SK-N-SH treated with all-trans-retinoic acid at 6 μM for 48 hours (cell line): Measurements from ENCODE around the gene ALK.

Experiments used
- ATAC-seq: fragments of 200-7000 bp; cut with Tn5 transposase; 3 replicates; pipeline ENCODE4 v1.9.1; 2020; ENCODE audit warnings: mild to moderate bottlenecking, moderate library complexity
- ARNTL ChIP-seq: fragments of 450-650 bp; formaldehyde crosslinking; IDR thresholded peaks from 2 replicates; pipeline ENCODE4 v1.5.0; 2020; ENCODE audit warnings: low read depth, mild to moderate bottlenecking, moderate library complexity, borderline replicate concordance
- BACH2 ChIP-seq: fragments of 250-450 bp; sonication (Bioruptor Pico); IDR thresholded peaks from 2 replicates; pipeline ENCODE4 v1.9.0; 2021; ENCODE audit warnings: mild to moderate bottlenecking, borderline replicate concordance
- ESRRG ChIP-seq: fragments of 250-450 bp; sonication (Bioruptor Pico); IDR thresholded peaks from 2 replicates; pipeline ENCODE4 v1.6.1; 2021; ENCODE audit warnings: mild to moderate bottlenecking
- GLIS3 ChIP-seq: fragments of 250-450 bp; sonication (Bioruptor Pico); IDR thresholded peaks from 2 replicates; pipeline ENCODE4 v1.5.0; 2020; ENCODE audit warnings: mild to moderate bottlenecking, moderate library complexity
- ISL1 ChIP-seq: fragments of 250-450 bp; sonication (Bioruptor Pico); IDR thresholded peaks from 2 replicates; pipeline ENCODE4 v2.1.2; 2022; ENCODE audit warnings: mild to moderate bottlenecking, moderate library complexity
- OSR1 ChIP-seq: fragments of 250-450 bp; sonication (Bioruptor Pico); IDR thresholded peaks from 2 replicates; pipeline ENCODE4 v1.8.0; 2022; ENCODE audit warnings: moderate library complexity, mild to moderate bottlenecking, inconsistent platforms
- PPARA ChIP-seq: fragments of 250-450 bp; sonication (Bioruptor Pico); IDR thresholded peaks from 2 replicates; pipeline ENCODE4 v1.5.0; 2020; ENCODE audit warnings: mild to moderate bottlenecking, borderline replicate concordance
- RARB ChIP-seq: fragments of 250-450 bp; sonication (Bioruptor Pico); IDR thresholded peaks from 2 replicates; pipeline ENCODE4 v1.8.0; 2021; ENCODE audit warnings: mild to moderate bottlenecking, moderate library complexity
- SNAI2 ChIP-seq: fragments of 250-450 bp; sonication (Bioruptor Pico); IDR thresholded peaks from 2 replicates; pipeline ENCODE4 v1.5.0; 2020; ENCODE audit warnings: mild to moderate bottlenecking, moderate library complexity
- TOX ChIP-seq: fragments of 250-450 bp; sonication (Bioruptor Pico); IDR thresholded peaks from 2 replicates; pipeline ENCODE4 v1.8.0; 2021; ENCODE audit warnings: mild to moderate bottlenecking, moderate library complexity, borderline replicate concordance
- ZC3H10 ChIP-seq: fragments of 250-450 bp; sonication (Bioruptor Pico); IDR thresholded peaks from 2 replicates; pipeline ENCODE4 v1.5.1; 2021; ENCODE audit warnings: mild to moderate bottlenecking, moderate library complexity
- ZFP30 ChIP-seq: fragments of 450-650 bp; formaldehyde crosslinking; IDR thresholded peaks from 2 replicates; pipeline ENCODE4 v1.5.0; 2022; ENCODE audit warnings: mild to moderate bottlenecking, moderate library complexity
- ZNF565 ChIP-seq: fragments of 450-650 bp; formaldehyde crosslinking; conservative IDR thresholded peaks from 2 replicates; pipeline ENCODE4 v1.5.0; 2020; ENCODE audit warnings: low read depth, mild to moderate bottlenecking, moderate library complexity
- ZNF70 ChIP-seq: fragments of 450-650 bp; formaldehyde crosslinking; IDR thresholded peaks from 2 replicates; pipeline ENCODE4 v1.5.0; 2020; ENCODE audit warnings: mild to moderate bottlenecking, moderate library complexity
- ZNF8 ChIP-seq: fragments of 450-650 bp; formaldehyde crosslinking; IDR thresholded peaks from 2 replicates; pipeline ENCODE4 v1.5.0; 2020; ENCODE audit warnings: mild to moderate bottlenecking, moderate library complexity
- TF ChIP-seq, protein P1 (sequence below): fragments of 250-450 bp; sonication (Bioruptor Pico); IDR thresholded peaks from 2 replicates; pipeline ENCODE4 v1.8.0; 2020; ENCODE audit warnings: mild to moderate bottlenecking, moderate library complexity, borderline replicate concordance
- TF ChIP-seq, protein P2 (sequence below): fragments of 250-450 bp; sonication (Bioruptor Pico); IDR thresholded peaks from 2 replicates; pipeline ENCODE4 v1.5.1; 2021; ENCODE audit warnings: mild to moderate bottlenecking, moderate library complexity
- TF ChIP-seq, protein P3 (sequence below): fragments of 250-450 bp; sonication (Bioruptor Pico); IDR thresholded peaks from 2 replicates; pipeline ENCODE4 v1.5.1; 2020; ENCODE audit warnings: low read depth, mild to moderate bottlenecking, moderate library complexity
- TF ChIP-seq, protein P4 (sequence below): fragments of 250-450 bp; sonication (Bioruptor Pico); IDR thresholded peaks from 2 replicates; pipeline ENCODE4 v1.8.0; 2021; ENCODE audit warnings: low read depth, mild to moderate bottlenecking, moderate library complexity, borderline replicate concordance

ALK gene

GRCh38 chr2:29620890-29621289 lies 300.5 kb downstream of the ALK start:
- TF ChIP-seq ARNTL (CRISPR knock-in tag) (no peak), ZC3H10 (CRISPR knock-in tag) (no peak), OSR1 (CRISPR knock-in tag) (no peak)
- no peak for ATAC-seq

- TF ChIP-seq RARB (CRISPR knock-in tag) (no peak), ZNF70 (no peak), ZFP30 (CRISPR knock-in tag) (no peak), ZNF8 (no peak), ZC3H10 (CRISPR knock-in tag) (no peak)
- TF ChIP-seq, protein P1, sequence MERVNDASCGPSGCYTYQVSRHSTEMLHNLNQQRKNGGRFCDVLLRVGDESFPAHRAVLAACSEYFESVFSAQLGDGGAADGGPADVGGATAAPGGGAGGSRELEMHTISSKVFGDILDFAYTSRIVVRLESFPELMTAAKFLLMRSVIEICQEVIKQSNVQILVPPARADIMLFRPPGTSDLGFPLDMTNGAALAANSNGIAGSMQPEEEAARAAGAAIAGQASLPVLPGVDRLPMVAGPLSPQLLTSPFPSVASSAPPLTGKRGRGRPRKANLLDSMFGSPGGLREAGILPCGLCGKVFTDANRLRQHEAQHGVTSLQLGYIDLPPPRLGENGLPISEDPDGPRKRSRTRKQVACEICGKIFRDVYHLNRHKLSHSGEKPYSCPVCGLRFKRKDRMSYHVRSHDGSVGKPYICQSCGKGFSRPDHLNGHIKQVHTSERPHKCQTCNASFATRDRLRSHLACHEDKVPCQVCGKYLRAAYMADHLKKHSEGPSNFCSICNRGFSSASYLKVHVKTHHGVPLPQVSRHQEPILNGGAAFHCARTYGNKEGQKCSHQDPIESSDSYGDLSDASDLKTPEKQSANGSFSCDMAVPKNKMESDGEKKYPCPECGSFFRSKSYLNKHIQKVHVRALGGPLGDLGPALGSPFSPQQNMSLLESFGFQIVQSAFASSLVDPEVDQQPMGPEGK (CRISPR knock-in tag): no peak
- TF ChIP-seq, protein P2, sequence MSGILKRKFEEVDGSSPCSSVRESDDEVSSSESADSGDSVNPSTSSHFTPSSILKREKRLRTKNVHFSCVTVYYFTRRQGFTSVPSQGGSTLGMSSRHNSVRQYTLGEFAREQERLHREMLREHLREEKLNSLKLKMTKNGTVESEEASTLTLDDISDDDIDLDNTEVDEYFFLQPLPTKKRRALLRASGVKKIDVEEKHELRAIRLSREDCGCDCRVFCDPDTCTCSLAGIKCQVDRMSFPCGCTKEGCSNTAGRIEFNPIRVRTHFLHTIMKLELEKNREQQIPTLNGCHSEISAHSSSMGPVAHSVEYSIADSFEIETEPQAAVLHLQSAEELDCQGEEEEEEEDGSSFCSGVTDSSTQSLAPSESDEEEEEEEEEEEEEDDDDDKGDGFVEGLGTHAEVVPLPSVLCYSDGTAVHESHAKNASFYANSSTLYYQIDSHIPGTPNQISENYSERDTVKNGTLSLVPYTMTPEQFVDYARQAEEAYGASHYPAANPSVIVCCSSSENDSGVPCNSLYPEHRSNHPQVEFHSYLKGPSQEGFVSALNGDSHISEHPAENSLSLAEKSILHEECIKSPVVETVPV (CRISPR knock-in tag): no peak
- ATAC-seq: no peak
Measured at GRCh38 chr2:29619689-29620088, 301.7 kb downstream of the ALK start.

DNA sequence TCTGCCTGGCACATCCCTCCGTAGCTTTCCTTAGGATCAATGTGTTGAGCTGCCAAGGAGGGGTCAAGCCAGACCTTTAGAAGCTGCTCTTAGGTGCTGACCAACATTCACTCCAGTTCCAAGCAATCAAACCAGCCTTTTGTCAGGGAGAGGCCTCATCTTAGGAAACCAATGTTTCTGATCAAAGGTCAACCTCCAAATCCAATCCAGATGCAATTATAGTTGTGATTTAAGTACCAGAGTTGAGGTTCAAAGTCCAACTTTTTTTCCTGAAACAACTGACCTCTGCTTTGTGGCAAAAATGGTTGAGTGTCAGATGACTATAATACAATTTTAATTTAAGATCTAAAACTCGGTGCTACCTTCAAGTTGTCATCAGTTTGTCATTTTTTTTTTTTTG lies 303.4 kb downstream of the ALK start:
- ATAC-seq: no peak
- TF ChIP-seq TOX (CRISPR knock-in tag): no peak
- no peak for TF ChIP-seq SNAI2 (CRISPR knock-in tag)
- TF ChIP-seq, protein P3, sequence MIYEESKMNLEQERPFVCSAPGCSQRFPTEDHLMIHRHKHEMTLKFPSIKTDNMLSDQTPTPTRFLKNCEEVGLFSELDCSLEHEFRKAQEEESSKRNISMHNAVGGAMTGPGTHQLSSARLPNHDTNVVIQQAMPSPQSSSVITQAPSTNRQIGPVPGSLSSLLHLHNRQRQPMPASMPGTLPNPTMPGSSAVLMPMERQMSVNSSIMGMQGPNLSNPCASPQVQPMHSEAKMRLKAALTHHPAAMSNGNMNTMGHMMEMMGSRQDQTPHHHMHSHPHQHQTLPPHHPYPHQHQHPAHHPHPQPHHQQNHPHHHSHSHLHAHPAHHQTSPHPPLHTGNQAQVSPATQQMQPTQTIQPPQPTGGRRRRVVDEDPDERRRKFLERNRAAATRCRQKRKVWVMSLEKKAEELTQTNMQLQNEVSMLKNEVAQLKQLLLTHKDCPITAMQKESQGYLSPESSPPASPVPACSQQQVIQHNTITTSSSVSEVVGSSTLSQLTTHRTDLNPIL (CRISPR knock-in tag): no peak
- TF ChIP-seq, protein P2 (CRISPR knock-in tag): no peak
- TF ChIP-seq ESRRG: no peak
- no peak for TF ChIP-seq PPARA
- TF ChIP-seq RARB (CRISPR knock-in tag): no peak
- no peak for TF ChIP-seq ISL1 (CRISPR knock-in tag)
- no peak for TF ChIP-seq ZNF8

- ATAC-seq: no peak
Measured at GRCh38 chr2:29617351-29617750, 304.0 kb downstream of the ALK start.

GRCh38 chr2:29616569-29616968 lies 304.8 kb downstream of the ALK start:
- ATAC-seq: no peak
- TF ChIP-seq TOX (CRISPR knock-in tag) (no peak), OSR1 (CRISPR knock-in tag) (no peak), ZFP30 (CRISPR knock-in tag) (no peak), ISL1 (CRISPR knock-in tag) (no peak), BACH2 (no peak), ARNTL (CRISPR knock-in tag) (no peak), ZNF565 (CRISPR knock-in tag) (no peak), GLIS3 (CRISPR knock-in tag) (no peak), ZNF70 (no peak)
- TF ChIP-seq, protein P2 (CRISPR knock-in tag): no peak
- TF ChIP-seq, protein P4, sequence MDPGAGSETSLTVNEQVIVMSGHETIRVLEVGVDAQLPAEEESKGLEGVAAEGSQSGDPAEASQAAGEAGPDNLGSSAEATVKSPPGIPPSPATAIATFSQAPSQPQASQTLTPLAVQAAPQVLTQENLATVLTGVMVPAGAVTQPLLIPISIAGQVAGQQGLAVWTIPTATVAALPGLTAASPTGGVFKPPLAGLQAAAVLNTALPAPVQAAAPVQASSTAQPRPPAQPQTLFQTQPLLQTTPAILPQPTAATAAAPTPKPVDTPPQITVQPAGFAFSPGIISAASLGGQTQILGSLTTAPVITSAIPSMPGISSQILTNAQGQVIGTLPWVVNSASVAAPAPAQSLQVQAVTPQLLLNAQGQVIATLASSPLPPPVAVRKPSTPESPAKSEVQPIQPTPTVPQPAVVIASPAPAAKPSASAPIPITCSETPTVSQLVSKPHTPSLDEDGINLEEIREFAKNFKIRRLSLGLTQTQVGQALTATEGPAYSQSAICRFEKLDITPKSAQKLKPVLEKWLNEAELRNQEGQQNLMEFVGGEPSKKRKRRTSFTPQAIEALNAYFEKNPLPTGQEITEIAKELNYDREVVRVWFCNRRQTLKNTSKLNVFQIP (CRISPR knock-in tag): no peak
- TF ChIP-seq, protein P1 (CRISPR knock-in tag): no peak

More at GRCh38 chr2:29617351-29617750, 304.0 kb downstream of the ALK start:
- TF ChIP-seq, protein P3 (CRISPR knock-in tag): no peak
